ENCODE measurements around the gene SIL1. TPM values are rescaled to one million over a fixed set of nuclear protein-coding genes. Genes with fewer than 3 reads are reported as not detected.

SIL1 gene
- total RNA-seq, 4 donors from 2014 or later: 17.4 to 122 (median 58.3) TPM

DNA sequence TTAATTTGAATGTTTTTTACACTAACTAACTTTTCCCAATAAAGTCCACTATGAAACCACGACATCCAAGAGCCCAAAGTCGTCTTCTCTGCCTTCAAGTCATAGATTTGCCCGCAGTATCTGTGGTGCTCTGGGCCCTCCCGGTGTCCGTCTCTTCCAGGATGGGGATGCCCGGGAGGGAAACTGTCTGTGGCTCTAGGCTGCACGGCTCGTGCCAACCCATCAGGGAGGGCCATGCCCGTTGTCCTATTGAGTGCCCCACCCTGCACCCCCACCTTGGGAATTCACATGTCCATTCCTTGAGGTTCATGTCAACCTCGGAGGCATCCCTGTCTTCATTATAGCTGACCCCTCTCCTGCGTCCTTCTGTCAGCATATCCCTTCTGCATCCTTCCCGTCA, 263.2 kb downstream of the SIL1 start:
- no peaks in the 10 kb centered on the region for H3K27me3 ChIP-seq
- no peak overlapping the region for H3K27ac ChIP-seq
- no peaks in the 10 kb centered on the region for H3K9me3 ChIP-seq
- no peak for DNase-seq
- H3K4me1 ChIP-seq: no peaks in the 10 kb centered on the region
- intact Hi-C loops (cut with DNase I; ENCODE audit: low total_unique reads): no loop called here
- no peaks in the 10 kb centered on the region for H3K36me3 ChIP-seq
- TF ChIP-seq, protein P1, sequence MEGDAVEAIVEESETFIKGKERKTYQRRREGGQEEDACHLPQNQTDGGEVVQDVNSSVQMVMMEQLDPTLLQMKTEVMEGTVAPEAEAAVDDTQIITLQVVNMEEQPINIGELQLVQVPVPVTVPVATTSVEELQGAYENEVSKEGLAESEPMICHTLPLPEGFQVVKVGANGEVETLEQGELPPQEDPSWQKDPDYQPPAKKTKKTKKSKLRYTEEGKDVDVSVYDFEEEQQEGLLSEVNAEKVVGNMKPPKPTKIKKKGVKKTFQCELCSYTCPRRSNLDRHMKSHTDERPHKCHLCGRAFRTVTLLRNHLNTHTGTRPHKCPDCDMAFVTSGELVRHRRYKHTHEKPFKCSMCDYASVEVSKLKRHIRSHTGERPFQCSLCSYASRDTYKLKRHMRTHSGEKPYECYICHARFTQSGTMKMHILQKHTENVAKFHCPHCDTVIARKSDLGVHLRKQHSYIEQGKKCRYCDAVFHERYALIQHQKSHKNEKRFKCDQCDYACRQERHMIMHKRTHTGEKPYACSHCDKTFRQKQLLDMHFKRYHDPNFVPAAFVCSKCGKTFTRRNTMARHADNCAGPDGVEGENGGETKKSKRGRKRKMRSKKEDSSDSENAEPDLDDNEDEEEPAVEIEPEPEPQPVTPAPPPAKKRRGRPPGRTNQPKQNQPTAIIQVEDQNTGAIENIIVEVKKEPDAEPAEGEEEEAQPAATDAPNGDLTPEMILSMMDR (IDR thresholded peaks at IDR 0.05): no peak
- no peak for TF ChIP-seq POLR2A (IDR thresholded peaks at IDR 0.05)
- no peak overlapping the region for H3K4me3 ChIP-seq

DNA sequence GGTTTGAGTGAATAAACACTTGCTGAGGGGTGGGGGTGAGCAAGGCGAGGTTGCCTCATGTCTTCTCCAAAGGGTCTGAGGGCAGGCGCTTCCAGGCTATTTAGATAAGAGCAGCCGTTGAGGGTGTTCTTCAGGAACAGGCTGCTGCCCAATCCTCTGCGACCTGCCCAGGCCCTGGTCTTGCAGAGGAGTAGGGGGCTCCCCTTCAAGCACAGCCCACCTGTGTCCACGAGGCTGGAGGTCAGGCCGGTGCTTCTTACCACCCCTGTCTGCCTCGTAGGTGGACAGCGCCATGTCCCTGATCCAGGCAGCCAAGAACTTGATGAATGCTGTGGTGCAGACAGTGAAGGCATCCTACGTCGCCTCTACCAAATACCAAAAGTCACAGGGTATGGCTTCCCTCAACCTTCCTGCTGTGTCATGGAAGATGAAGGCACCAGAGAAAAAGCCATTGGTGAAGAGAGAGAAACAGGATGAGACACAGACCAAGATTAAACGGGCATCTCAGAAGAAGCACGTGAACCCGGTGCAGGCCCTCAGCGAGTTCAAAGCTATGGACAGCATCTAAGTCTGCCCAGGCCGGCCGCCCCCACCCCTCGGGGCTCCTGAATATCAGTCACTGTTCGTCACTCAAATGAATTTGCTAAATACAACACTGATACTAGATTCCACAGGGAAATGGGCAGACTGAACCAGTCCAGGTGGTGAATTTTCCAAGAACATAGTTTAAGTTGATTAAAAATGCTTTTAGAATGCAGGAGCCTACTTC, 264.5 kb downstream of the SIL1 start:
- intact Hi-C loops (cut with DNase I; ENCODE audit: low total_unique reads): no loop called here
- no peaks in the 10 kb centered on the region for H3K4me1 ChIP-seq
- DNase-seq: no peak
- H3K9me3 ChIP-seq: no peaks in the 10 kb centered on the region
- H3K27me3 ChIP-seq: no peaks in the 10 kb centered on the region
- H3K36me3 ChIP-seq: no peaks in the 10 kb centered on the region
- TF ChIP-seq, protein P1 (IDR thresholded peaks at IDR 0.05): no peak
- TF ChIP-seq POLR2A (IDR thresholded peaks at IDR 0.05): no peak
- no peak overlapping the region for H3K27ac ChIP-seq
- H3K4me3 ChIP-seq: no peak overlapping the region

DNA sequence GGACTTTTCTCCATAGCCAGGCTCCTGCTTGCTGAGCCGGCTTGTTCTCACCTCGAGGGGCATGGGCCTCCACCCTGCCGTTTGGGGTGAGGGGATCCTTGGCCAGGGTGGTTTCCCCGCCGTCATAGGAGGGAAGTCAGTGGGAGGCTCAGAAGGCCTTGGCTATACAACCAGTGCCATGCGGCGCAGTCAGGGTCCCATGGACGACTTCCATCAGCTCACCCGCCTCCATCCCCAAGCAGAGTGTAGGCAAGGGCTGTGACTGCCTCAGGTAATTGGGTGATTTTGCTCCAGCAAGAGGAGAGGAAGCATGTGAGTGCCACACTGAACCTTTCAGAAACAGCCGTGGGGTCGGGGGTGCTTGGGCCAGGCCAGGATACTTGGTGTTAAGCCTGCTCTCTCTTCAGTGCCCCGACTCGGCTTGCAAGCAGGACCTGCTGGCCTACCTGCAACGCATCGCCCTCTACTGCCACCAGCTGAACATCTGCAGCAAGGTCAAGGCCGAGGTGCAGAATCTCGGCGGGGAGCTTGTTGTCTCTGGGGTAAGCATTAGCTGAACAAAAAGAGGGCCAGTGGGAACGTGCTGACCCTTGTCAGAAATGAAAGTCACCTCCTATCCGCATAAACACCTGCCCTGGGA, 265.9 kb downstream of the SIL1 start:
- Histone ChIP-seq H3K27me3 (no peaks in the 10 kb centered on the region), H3K9me3 (no peaks in the 10 kb centered on the region), H3K4me1 (no peaks in the 10 kb centered on the region), H3K27ac (no peak overlapping the region), H3K36me3 (no peaks in the 10 kb centered on the region), H3K4me3 (no peak overlapping the region)
- TF ChIP-seq POLR2A (IDR thresholded peaks at IDR 0.05): no peak
- TF ChIP-seq, protein P1 (IDR thresholded peaks at IDR 0.05): no peak
- no peak for DNase-seq
- intact Hi-C loops (cut with DNase I; ENCODE audit: low total_unique reads): no loop called here

DNA sequence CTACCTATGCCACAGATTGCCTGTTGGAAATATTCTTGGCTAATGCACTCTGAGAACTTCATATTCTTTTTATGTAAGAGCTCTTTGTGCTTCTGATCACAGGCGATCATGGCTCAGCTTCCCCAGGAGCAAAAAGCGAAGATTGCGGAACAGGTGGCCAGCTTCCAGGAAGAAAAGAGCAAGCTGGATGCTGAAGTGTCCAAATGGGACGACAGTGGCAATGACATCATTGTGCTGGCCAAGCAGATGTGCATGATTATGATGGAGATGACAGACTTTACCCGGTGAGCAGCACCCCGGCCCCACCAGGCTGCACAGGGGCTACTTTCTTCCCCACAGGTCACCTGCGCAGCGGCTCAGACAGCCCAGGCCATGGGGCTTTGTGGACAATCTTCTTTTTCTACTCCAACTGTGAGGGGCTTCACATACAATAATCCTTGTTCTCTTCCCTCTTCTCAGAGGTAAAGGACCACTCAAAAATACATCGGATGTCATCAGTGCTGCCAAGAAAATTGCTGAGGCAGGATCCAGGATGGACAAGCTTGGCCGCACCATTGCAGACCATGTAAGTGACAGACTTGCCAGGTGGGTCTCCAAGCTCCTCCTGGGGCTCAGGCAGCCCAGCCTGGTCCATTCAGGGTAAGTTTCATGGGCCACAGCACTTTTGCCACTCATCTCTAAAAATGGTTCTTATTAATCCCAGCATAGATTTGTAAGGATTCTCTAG, 267.6 kb downstream of the SIL1 start:
- intact Hi-C loops (cut with DNase I; ENCODE audit: low total_unique reads): no loop called here
- H3K27ac ChIP-seq: no peak overlapping the region
- no peaks in the 10 kb centered on the region for H3K4me1 ChIP-seq
- no peak for DNase-seq
- H3K36me3 ChIP-seq: no peaks in the 10 kb centered on the region
- H3K27me3 ChIP-seq: no peaks in the 10 kb centered on the region
- no peak overlapping the region for H3K4me3 ChIP-seq
- no peaks in the 10 kb centered on the region for H3K9me3 ChIP-seq
- TF ChIP-seq, protein P1 (IDR thresholded peaks at IDR 0.05): no peak
- TF ChIP-seq POLR2A (IDR thresholded peaks at IDR 0.05): no peak

DNA sequence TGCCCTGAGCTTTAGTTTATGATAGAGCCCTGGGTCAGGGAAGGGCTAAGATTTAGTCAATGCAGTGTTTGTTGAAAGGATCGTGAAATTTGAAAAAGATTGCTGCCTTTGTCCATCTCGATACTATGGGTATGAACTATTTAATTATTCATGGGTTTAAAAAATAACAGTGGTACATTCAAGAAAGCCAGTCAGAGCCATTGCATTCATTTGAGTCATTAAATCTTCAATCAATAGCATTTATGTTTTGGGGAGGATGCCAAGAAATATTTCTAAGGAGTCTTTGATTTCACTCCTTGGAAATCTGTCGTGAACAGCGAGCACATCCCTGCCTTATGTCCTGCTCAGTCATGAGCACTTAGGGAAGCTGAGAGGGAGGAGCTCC, 268.6 kb downstream of the SIL1 start:
- no peak for DNase-seq
- TF ChIP-seq, protein P1 (IDR thresholded peaks at IDR 0.05): no peak
- TF ChIP-seq POLR2A (IDR thresholded peaks at IDR 0.05): no peak
- Histone ChIP-seq H3K4me3 (no peak overlapping the region), H3K27me3 (no peaks in the 10 kb centered on the region), H3K27ac (no peak overlapping the region), H3K36me3 (no peaks in the 10 kb centered on the region), H3K9me3 (no peaks in the 10 kb centered on the region), H3K4me1 (no peaks in the 10 kb centered on the region)
- intact Hi-C loops (cut with DNase I; ENCODE audit: low total_unique reads): no loop called here

Data from uterus (tissue), 4 donors.